Activated naive CD4-positive, alpha-beta T cell treated with anti-CD3 and anti-CD28 coated beads, Interleukin-2, amount 50 U/mL, for 24 hours (primary cell): ENCODE data around the gene GLUD2.
"Not testable (repeated sequence)": the region's sequence is repeated elsewhere in the genome, so short reads cannot be mapped to it uniquely, and the experiment has no call there.

Source experiments
- H3K27ac Mint-ChIP-seq: one replicate; pipeline ENCODE4 v1.8.0; 2021; ENCODE audit warnings: mild to moderate bottlenecking, mixed read lengths
- H3K27me3 Mint-ChIP-seq: one replicate; pipeline ENCODE4 v1.8.0; 2021; ENCODE audit warnings: mixed read lengths
- H3K36me3 Mint-ChIP-seq: one replicate; pipeline ENCODE4 v1.8.0; 2021; ENCODE audit warnings: mixed read lengths
- H3K4me1 Mint-ChIP-seq: one replicate; pipeline ENCODE4 v1.8.0; 2021; ENCODE audit warnings: mixed read lengths
- H3K4me3 Mint-ChIP-seq: one replicate; pipeline ENCODE4 v1.8.0; 2021; ENCODE audit warnings: mild to moderate bottlenecking, mixed read lengths
- H3K9me3 Mint-ChIP-seq: one replicate; pipeline ENCODE4 v1.8.0; 2021; ENCODE audit warnings: mixed read lengths

The GLUD2 gene

GRCh38 chrX:121047441-121048419 is at the start of gene GLUD2:
Gene GLUD2 (plus strand): TSS chrX:121047610. CDS start chrX:121047685, 75 bp downstream.
- H3K27me3 Mint-ChIP-seq, H3K36me3 Mint-ChIP-seq, H3K4me3 Mint-ChIP-seq, H3K4me1 Mint-ChIP-seq, H3K9me3 Mint-ChIP-seq, H3K27ac Mint-ChIP-seq: not testable (repeated sequence)

- H3K27ac Mint-ChIP-seq = no peak overlapping the region
- H3K9me3 Mint-ChIP-seq = no peaks in the 10 kb centered on the region
- no peaks in the 10 kb centered on the region for H3K36me3 Mint-ChIP-seq
- H3K4me3 Mint-ChIP-seq = no peak overlapping the region
- no peaks in the 10 kb centered on the region for H3K27me3 Mint-ChIP-seq
- no peaks in the 10 kb centered on the region for H3K4me1 Mint-ChIP-seq
Observed at GRCh38 chrX:120999413-120999812, 48.0 kb upstream of the GLUD2 start.

- Mint-ChIP-seq H3K36me3 (no peaks in the 10 kb centered on the region), H3K4me3 (no peak overlapping the region), H3K27me3 (no peaks in the 10 kb centered on the region), H3K27ac (no peak overlapping the region), H3K4me1 (no peaks in the 10 kb centered on the region), H3K9me3 (no peaks in the 10 kb centered on the region)
Observed at GRCh38 chrX:121000589-121000988, 46.8 kb upstream of the GLUD2 start.

- Mint-ChIP-seq H3K4me3 (no peak overlapping the region), H3K27ac (no peak overlapping the region), H3K36me3 (no peaks in the 10 kb centered on the region), H3K27me3 (no peaks in the 10 kb centered on the region), H3K9me3 (no peaks in the 10 kb centered on the region), H3K4me1 (no peaks in the 10 kb centered on the region)
Observed at GRCh38 chrX:121008920-121009319, 38.5 kb upstream of the GLUD2 start.

- Mint-ChIP-seq H3K4me1 (no peaks in the 10 kb centered on the region), H3K27me3 (no peaks in the 10 kb centered on the region), H3K36me3 (no peaks in the 10 kb centered on the region), H3K4me3 (no peak overlapping the region), H3K9me3 (no peaks in the 10 kb centered on the region), H3K27ac (no peak overlapping the region)
Observed at GRCh38 chrX:121009764-121010163, 37.6 kb upstream of the GLUD2 start.

- H3K4me3 Mint-ChIP-seq = no peak overlapping the region
- no peaks in the 10 kb centered on the region for H3K27me3 Mint-ChIP-seq
- no peaks in the 10 kb centered on the region for H3K4me1 Mint-ChIP-seq
- H3K36me3 Mint-ChIP-seq = no peaks in the 10 kb centered on the region
- no peak overlapping the region for H3K27ac Mint-ChIP-seq
- no peaks in the 10 kb centered on the region for H3K9me3 Mint-ChIP-seq
Observed at GRCh38 chrX:121010218-121010617, 37.2 kb upstream of the GLUD2 start.

- Mint-ChIP-seq H3K36me3 (no peaks in the 10 kb centered on the region), H3K27me3 (no peaks in the 10 kb centered on the region), H3K4me3 (no peak overlapping the region), H3K27ac (no peak overlapping the region), H3K4me1 (no peaks in the 10 kb centered on the region), H3K9me3 (no peaks in the 10 kb centered on the region)
Observed at GRCh38 chrX:121011254-121011653, 36.2 kb upstream of the GLUD2 start.

- Mint-ChIP-seq H3K4me3 (no peak overlapping the region), H3K27ac (no peak overlapping the region), H3K36me3 (no peaks in the 10 kb centered on the region), H3K9me3 (no peaks in the 10 kb centered on the region), H3K27me3 (no peaks in the 10 kb centered on the region), H3K4me1 (no peaks in the 10 kb centered on the region)
Observed at GRCh38 chrX:121013897-121014455, 33.4 kb upstream of the GLUD2 start.

- Mint-ChIP-seq H3K4me1 (no peaks in the 10 kb centered on the region), H3K27me3 (no peaks in the 10 kb centered on the region), H3K36me3 (no peaks in the 10 kb centered on the region)
Observed at GRCh38 chrX:121014826-121015225, 32.6 kb upstream of the GLUD2 start.

GRCh38 chrX:121028419-121028818 is 19.0 kb upstream of the GLUD2 start:
- Mint-ChIP-seq H3K4me1 (no peaks in the 10 kb centered on the region), H3K27me3 (peaks cover 2% of the 10 kb centered on the region), H3K9me3 (no peaks in the 10 kb centered on the region), H3K4me3 (no peak overlapping the region), H3K27ac (no peak overlapping the region), H3K36me3 (no peaks in the 10 kb centered on the region)

More at GRCh38 chrX:121014826-121015225, 32.6 kb upstream of the GLUD2 start:
- no peak overlapping the region for H3K4me3 Mint-ChIP-seq
- H3K27ac Mint-ChIP-seq = no peak overlapping the region
- no peaks in the 10 kb centered on the region for H3K9me3 Mint-ChIP-seq

- no peak overlapping the region for H3K4me3 Mint-ChIP-seq
- no peaks in the 10 kb centered on the region for H3K36me3 Mint-ChIP-seq
- H3K4me1 Mint-ChIP-seq = no peaks in the 10 kb centered on the region
- H3K27me3 Mint-ChIP-seq = peaks cover 2% of the 10 kb centered on the region
- H3K9me3 Mint-ChIP-seq = no peaks in the 10 kb centered on the region
- H3K27ac Mint-ChIP-seq = no peak overlapping the region
Observed at GRCh38 chrX:121030083-121030482, 17.3 kb upstream of the GLUD2 start.

- no peaks in the 10 kb centered on the region for H3K9me3 Mint-ChIP-seq
- no peak overlapping the region for H3K4me3 Mint-ChIP-seq
- peaks cover 2% of the 10 kb centered on the region for H3K27me3 Mint-ChIP-seq
- H3K4me1 Mint-ChIP-seq = no peaks in the 10 kb centered on the region
- no peaks in the 10 kb centered on the region for H3K36me3 Mint-ChIP-seq
- H3K27ac Mint-ChIP-seq = no peak overlapping the region
Observed at GRCh38 chrX:121032531-121032930, 14.9 kb upstream of the GLUD2 start.

GRCh38 chrX:121036137-121036536 is 11.3 kb upstream of the GLUD2 start:
- H3K27me3 Mint-ChIP-seq = no peaks in the 10 kb centered on the region
- H3K4me1 Mint-ChIP-seq = no peaks in the 10 kb centered on the region
- no peaks in the 10 kb centered on the region for H3K36me3 Mint-ChIP-seq
- no peak overlapping the region for H3K27ac Mint-ChIP-seq
- no peak overlapping the region for H3K4me3 Mint-ChIP-seq
- no peaks in the 10 kb centered on the region for H3K9me3 Mint-ChIP-seq

- no peaks in the 10 kb centered on the region for H3K9me3 Mint-ChIP-seq
- H3K36me3 Mint-ChIP-seq = no peaks in the 10 kb centered on the region
Observed at GRCh38 chrX:121036951-121037350, 10.5 kb upstream of the GLUD2 start.

GRCh38 chrX:121050781-121051180 is 3.4 kb downstream of the GLUD2 start:
- H3K9me3 Mint-ChIP-seq = no peaks in the 10 kb centered on the region

More at GRCh38 chrX:121036951-121037350, 10.5 kb upstream of the GLUD2 start:
- Mint-ChIP-seq H3K4me3 (no peak overlapping the region), H3K4me1 (no peaks in the 10 kb centered on the region), H3K27ac (no peak overlapping the region), H3K27me3 (no peaks in the 10 kb centered on the region)

GRCh38 chrX:121052122-121052521 is 4.7 kb downstream of the GLUD2 start:
- H3K36me3 Mint-ChIP-seq = no peaks in the 10 kb centered on the region
- peaks cover 3% of the 10 kb centered on the region for H3K27me3 Mint-ChIP-seq
- no peak overlapping the region for H3K4me3 Mint-ChIP-seq
- no peaks in the 10 kb centered on the region for H3K4me1 Mint-ChIP-seq
- no peaks in the 10 kb centered on the region for H3K9me3 Mint-ChIP-seq
- no peak overlapping the region for H3K27ac Mint-ChIP-seq

More at GRCh38 chrX:121050781-121051180, 3.4 kb downstream of the GLUD2 start:
- Mint-ChIP-seq H3K36me3 (no peaks in the 10 kb centered on the region), H3K27me3 (peaks cover 5% of the 10 kb centered on the region), H3K4me3 (no peak overlapping the region), H3K27ac (no peak overlapping the region), H3K4me1 (no peaks in the 10 kb centered on the region)
